ENCODE data around the gene MTMR12.
A peak's percentile ranks its signal among the peaks of the same experiment; 100 is the strongest.

MTMR12 gene

DNA sequence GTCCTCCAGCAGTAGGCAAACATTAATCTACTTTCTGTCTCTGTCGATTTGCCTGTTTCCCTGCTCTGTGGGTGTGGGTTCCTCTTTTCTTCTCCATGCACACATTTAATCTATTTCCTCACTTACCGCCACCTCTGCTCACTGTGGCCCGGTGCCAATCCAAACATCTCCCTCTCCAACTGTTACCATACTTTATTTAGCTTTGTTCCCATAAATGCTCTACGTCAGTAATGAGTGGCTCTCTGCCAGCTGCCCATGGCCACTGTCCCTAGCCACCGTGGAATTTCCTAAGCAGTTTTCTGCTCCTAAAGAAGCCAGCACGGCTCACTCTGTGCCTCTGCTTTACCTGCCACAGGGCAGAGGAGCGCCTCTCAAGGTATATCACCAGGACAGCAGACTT, 119.1 kb downstream of the MTMR12 start:
- H3K18ac ChIP-seq (ENCODE audit: low read length), result no peak overlapping the region
- no CpG with 5 or more reads among the region's 7 CpGs for WGBS (ENCODE audit: extremely low coverage, insufficient coverage, insufficient read length)
- no peaks in the 10 kb centered on the region for H3K4me1 ChIP-seq (ENCODE audit: control insufficient read depth in 1 of 2, insufficient read depth in 2 of 2, low read length in 2 of 2)
- H2AK5ac ChIP-seq (ENCODE audit: low read length), result no peak overlapping the region
- H2BK12ac ChIP-seq (ENCODE audit: low read length), result no peak overlapping the region
- no peak overlapping the region for H4K8ac ChIP-seq (ENCODE audit: low read depth, low read length)
- H3K9me3 ChIP-seq (ENCODE audit: insufficient read depth, low read depth, low read length), result no peaks in the 10 kb centered on the region
- no peak overlapping the region for H4K12ac ChIP-seq (ENCODE audit: low read depth, low read length)
- no peak overlapping the region for H3K4me2 ChIP-seq (ENCODE audit: low read length)
- H3K79me1 ChIP-seq (ENCODE audit: low read length), result no peaks in the 10 kb centered on the region
- no peaks in the 10 kb centered on the region for H3K27me3 ChIP-seq (ENCODE audit: insufficient read depth, low read length)
- H3K27ac ChIP-seq (ENCODE audit: low read depth, low read length), result no peak overlapping the region
- H3K4ac ChIP-seq (ENCODE audit: low read depth, low read length), result no peak overlapping the region
- H3K4me3 ChIP-seq (ENCODE audit: low read depth, low read length), result no peak overlapping the region
- H4K91ac ChIP-seq (ENCODE audit: low read depth, low read length), result no peak overlapping the region
- H3K9ac ChIP-seq (ENCODE audit: low read length), result no peak overlapping the region
- H2BK120ac ChIP-seq (ENCODE audit: insufficient read depth, low read length, poor library complexity), result no peak overlapping the region
- H2BK5ac ChIP-seq (ENCODE audit: low read depth, low read length, poor library complexity), result no peak overlapping the region
- H3K79me2 ChIP-seq (ENCODE audit: control insufficient read depth, insufficient read depth, low read length, poor library complexity), result no peaks in the 10 kb centered on the region
- H3K23ac ChIP-seq (ENCODE audit: low read length), result no peak overlapping the region
- DNase-seq, result no peak
- no peaks in the 10 kb centered on the region for H3K36me3 ChIP-seq (ENCODE audit: control insufficient read depth in 1 of 2, insufficient read depth in 2 of 2, low read length in 2 of 2)
- no peak overlapping the region for H2AFZ ChIP-seq (ENCODE audit: insufficient read depth, low read length, poor library complexity)
- no peak overlapping the region for H3K14ac ChIP-seq (ENCODE audit: low read length)

DNA sequence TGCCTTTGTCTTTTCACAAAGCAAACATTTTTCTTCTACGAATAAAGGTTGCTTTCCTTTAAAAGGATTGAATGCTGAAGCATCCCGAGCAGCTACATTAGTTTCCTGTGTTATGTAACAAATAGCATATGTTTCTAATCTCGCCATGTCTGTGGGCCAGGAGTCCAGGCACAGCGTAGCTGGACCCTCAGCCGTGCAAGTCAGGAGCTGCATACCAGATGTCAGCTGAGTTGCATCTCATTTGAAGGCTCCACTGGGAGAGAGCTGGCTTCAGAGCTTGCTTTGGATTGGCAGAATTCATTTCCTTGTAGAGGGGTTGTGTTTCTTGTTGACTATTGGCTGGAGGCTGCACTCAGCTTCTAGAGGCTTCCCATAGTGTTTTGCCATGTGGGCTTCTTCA, 122.6 kb downstream of the MTMR12 start:
- H3K27ac ChIP-seq (ENCODE audit: low read depth, low read length), result no peak overlapping the region
- H3K14ac ChIP-seq (ENCODE audit: low read length), result no peak overlapping the region
- H2BK12ac ChIP-seq (ENCODE audit: low read length), result no peak overlapping the region
- peak in 1 of 2 donors; percentile 24 for DNase-seq
- no peak overlapping the region for H2AK5ac ChIP-seq (ENCODE audit: low read length)
- H2BK5ac ChIP-seq (ENCODE audit: low read depth, low read length, poor library complexity), result no peak overlapping the region
- no peak overlapping the region for H3K23ac ChIP-seq (ENCODE audit: low read length)
- H3K4me1 ChIP-seq (ENCODE audit: control insufficient read depth in 1 of 2, insufficient read depth in 2 of 2, low read length in 2 of 2), result no peaks in the 10 kb centered on the region
- H3K9me3 ChIP-seq (ENCODE audit: insufficient read depth, low read depth, low read length), result no peaks in the 10 kb centered on the region
- H4K12ac ChIP-seq (ENCODE audit: low read depth, low read length), result no peak overlapping the region
- H2AFZ ChIP-seq (ENCODE audit: insufficient read depth, low read length, poor library complexity), result no peak overlapping the region
- H3K18ac ChIP-seq (ENCODE audit: low read length), result no peak overlapping the region
- no peak overlapping the region for H3K4me3 ChIP-seq (ENCODE audit: low read depth, low read length)
- H3K27me3 ChIP-seq (ENCODE audit: insufficient read depth, low read length), result no peaks in the 10 kb centered on the region
- no peaks in the 10 kb centered on the region for H3K79me1 ChIP-seq (ENCODE audit: low read length)
- H3K4ac ChIP-seq (ENCODE audit: low read depth, low read length), result no peak overlapping the region
- H2BK120ac ChIP-seq (ENCODE audit: insufficient read depth, low read length, poor library complexity), result no peak overlapping the region
- H4K8ac ChIP-seq (ENCODE audit: low read depth, low read length), result no peak overlapping the region
- no peaks in the 10 kb centered on the region for H3K79me2 ChIP-seq (ENCODE audit: control insufficient read depth, insufficient read depth, low read length, poor library complexity)
- H4K91ac ChIP-seq (ENCODE audit: low read depth, low read length), result no peak overlapping the region
- no peaks in the 10 kb centered on the region for H3K36me3 ChIP-seq (ENCODE audit: control insufficient read depth in 1 of 2, insufficient read depth in 2 of 2, low read length in 2 of 2)
- WGBS (ENCODE audit: extremely low coverage, insufficient coverage, insufficient read length), result no CpG with 5 or more reads among the region's 5 CpGs
- no peak overlapping the region for H3K4me2 ChIP-seq (ENCODE audit: low read length)
- no peak overlapping the region for H3K9ac ChIP-seq (ENCODE audit: low read length)

DNA sequence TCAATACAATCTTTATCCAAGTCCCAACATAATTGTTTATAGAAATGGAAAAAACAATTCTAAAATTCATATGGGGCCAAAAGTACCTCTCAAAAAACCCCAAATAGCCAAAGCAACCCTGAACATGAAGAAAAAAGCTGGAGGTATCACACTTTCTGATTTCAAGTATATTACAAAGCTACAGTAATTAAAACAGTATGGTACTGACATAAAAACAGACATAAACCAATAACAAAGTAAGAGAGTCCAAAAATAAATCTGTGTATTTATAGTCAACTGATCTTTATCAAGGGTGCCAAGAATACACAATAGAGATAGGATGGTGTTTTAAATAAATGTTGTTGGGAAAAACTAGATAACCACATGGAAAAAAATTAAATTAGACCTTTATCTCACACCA, 125.1 kb downstream of the MTMR12 start:
- Histone ChIP-seq H2AK5ac (ENCODE audit: low read length) (no peak overlapping the region), H2BK120ac (ENCODE audit: insufficient read depth, low read length, poor library complexity) (no peak overlapping the region), H3K4me3 (ENCODE audit: low read depth, low read length) (no peak overlapping the region), H3K27ac (ENCODE audit: low read depth, low read length) (no peak overlapping the region), H4K8ac (ENCODE audit: low read depth, low read length) (no peak overlapping the region), H3K23ac (ENCODE audit: low read length) (no peak overlapping the region), H2AFZ (ENCODE audit: insufficient read depth, low read length, poor library complexity) (no peak overlapping the region), H3K36me3 (ENCODE audit: control insufficient read depth in 1 of 2, insufficient read depth in 2 of 2, low read length in 2 of 2) (no peaks in the 10 kb centered on the region), H3K79me2 (ENCODE audit: control insufficient read depth, insufficient read depth, low read length, poor library complexity) (no peaks in the 10 kb centered on the region), H4K12ac (ENCODE audit: low read depth, low read length) (no peak overlapping the region), H3K9ac (ENCODE audit: low read length) (no peak overlapping the region), H3K4me1 (ENCODE audit: control insufficient read depth in 1 of 2, insufficient read depth in 2 of 2, low read length in 2 of 2) (no peaks in the 10 kb centered on the region), H3K18ac (ENCODE audit: low read length) (no peak overlapping the region), H3K4ac (ENCODE audit: low read depth, low read length) (no peak overlapping the region), H3K27me3 (ENCODE audit: insufficient read depth, low read length) (no peaks in the 10 kb centered on the region), H2BK12ac (ENCODE audit: low read length) (no peak overlapping the region), H3K4me2 (ENCODE audit: low read length) (no peak overlapping the region), H3K9me3 (ENCODE audit: insufficient read depth, low read depth, low read length) (no peaks in the 10 kb centered on the region), H3K14ac (ENCODE audit: low read length) (no peak overlapping the region), H4K91ac (ENCODE audit: low read depth, low read length) (no peak overlapping the region), H3K79me1 (ENCODE audit: low read length) (no peaks in the 10 kb centered on the region), H2BK5ac (ENCODE audit: low read depth, low read length, poor library complexity) (no peak overlapping the region)
- no peak for DNase-seq

DNA sequence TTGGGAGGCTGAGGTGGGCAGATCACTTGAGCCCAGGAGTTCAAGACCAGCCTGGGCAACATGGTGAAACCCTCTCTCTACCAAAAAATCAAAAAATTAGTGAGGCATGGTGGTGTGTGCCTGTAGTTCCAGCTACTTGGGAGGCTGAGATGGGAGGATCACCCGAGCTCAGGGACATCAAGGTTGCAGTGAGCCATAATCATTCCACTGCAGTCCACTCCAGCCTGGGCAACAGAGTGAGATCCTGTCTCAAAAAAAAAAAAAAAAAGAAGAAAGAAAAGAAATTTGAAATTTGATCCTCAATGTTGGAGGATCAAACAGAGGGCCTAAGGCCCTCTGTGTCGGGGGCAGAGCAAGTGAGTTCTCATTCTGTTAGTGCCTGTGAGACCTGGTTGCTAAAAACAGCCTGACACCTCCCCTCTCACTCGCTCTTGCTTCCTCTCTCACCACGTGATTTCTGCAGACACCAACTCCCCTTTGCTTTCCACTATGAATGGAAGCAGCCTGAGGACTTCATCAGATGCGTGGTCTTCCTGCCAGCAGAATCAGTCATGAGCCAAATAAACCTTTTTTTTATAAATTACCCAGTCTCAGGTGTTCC, 130.2 kb downstream of the MTMR12 start:
- Histone ChIP-seq H4K12ac (ENCODE audit: low read depth, low read length) (no peak overlapping the region), H2AK5ac (ENCODE audit: low read length) (no peak overlapping the region), H3K14ac (ENCODE audit: low read length) (no peak overlapping the region), H3K9me3 (ENCODE audit: insufficient read depth, low read depth, low read length) (no peaks in the 10 kb centered on the region), H3K23ac (ENCODE audit: low read length) (no peak overlapping the region), H2AFZ (ENCODE audit: insufficient read depth, low read length, poor library complexity) (no peak overlapping the region), H3K36me3 (ENCODE audit: control insufficient read depth in 1 of 2, insufficient read depth in 2 of 2, low read length in 2 of 2) (no peaks in the 10 kb centered on the region), H2BK12ac (ENCODE audit: low read length) (no peak overlapping the region), H2BK120ac (ENCODE audit: insufficient read depth, low read length, poor library complexity) (no peak overlapping the region), H3K79me1 (ENCODE audit: low read length) (no peaks in the 10 kb centered on the region), H3K27me3 (ENCODE audit: insufficient read depth, low read length) (no peaks in the 10 kb centered on the region), H3K4me1 (ENCODE audit: control insufficient read depth in 1 of 2, insufficient read depth in 2 of 2, low read length in 2 of 2) (no peaks in the 10 kb centered on the region), H4K91ac (ENCODE audit: low read depth, low read length) (no peak overlapping the region), H3K4ac (ENCODE audit: low read depth, low read length) (no peak overlapping the region), H3K4me2 (ENCODE audit: low read length) (no peak overlapping the region), H3K27ac (ENCODE audit: low read depth, low read length) (no peak overlapping the region), H3K79me2 (ENCODE audit: control insufficient read depth, insufficient read depth, low read length, poor library complexity) (no peaks in the 10 kb centered on the region), H3K9ac (ENCODE audit: low read length) (no peak overlapping the region), H4K8ac (ENCODE audit: low read depth, low read length) (no peak overlapping the region), H2BK5ac (ENCODE audit: low read depth, low read length, poor library complexity) (no peak overlapping the region), H3K4me3 (ENCODE audit: low read depth, low read length) (no peak overlapping the region), H3K18ac (ENCODE audit: low read length) (no peak overlapping the region)
- WGBS (ENCODE audit: extremely low coverage, insufficient coverage, insufficient read length), result no CpG with 5 or more reads among the region's 5 CpGs
- DNase-seq, result no peak

Data from trophoblast cell (in vitro differentiated cells and primary cell).